Endothelial cell of umbilical vein (primary cell): ENCODE data around the gene MTCL1. TPM values are rescaled to one million over a fixed set of nuclear protein-coding genes. Genes with fewer than 3 reads are reported as not detected.
"Not testable (repeated sequence)": the region's sequence is repeated elsewhere in the genome, so short reads cannot be mapped to it uniquely, and the experiment has no call there.

Source experiments
- BruUV-seq: library from RNA; stranded (reverse); fragments of 400-500 nt; replicated peaks from 2 replicates; lab custom pipeline; 2021; lab: Mats Ljungman, UMichigan
- CTCF ChIA-PET: fragments of 300-600, 350-600 bp; sonication (Branson Sonifier 250); formaldehyde crosslinking; loops from one replicate; lab custom pipeline; 2021; ENCODE audit warnings: antibody characterized with exemption, inconsistent platforms; lab: Charles Lee
- POLR2A ChIA-PET: fragments of 300-600, 350-600 bp; sonication (Branson Sonifier 250); formaldehyde crosslinking; loops from one replicate; lab custom pipeline; 2021; ENCODE audit warnings: antibody characterized with exemption, inconsistent platforms; lab: Charles Lee
- DNase-seq: peaks from one replicate; pipeline ENCODE4 v3.0.0-alpha.2; 2011; ENCODE audit warnings: low read depth, low spot score
- FAIRE-seq: peaks from 2 replicates; lab custom pipeline; 2011; peaks lifted over from hg19 to GRCh38; lab: Jason Lieb, UNC
- H2AFZ ChIP-seq: 2 replicates; pipeline ENCODE4 v1.6.0; 2012; ENCODE audit warnings: low read depth, low read length, control low read depth, inconsistent platforms
- H3K27ac ChIP-seq: 2 replicates; pipeline ENCODE4 v1.5.1; 2011; ENCODE audit warnings: low read depth, mild to moderate bottlenecking, control low read depth, low read length, moderate library complexity; ENCODE audit not compliant: insufficient read depth
- H3K27me3 ChIP-seq, 2 experiments: 2 replicates each; pipeline versions ENCODE4 v1.6.0 to v1.6.1; 2011; ENCODE audit warnings: low read length in 2 of 2, mixed read lengths in 1 of 2; ENCODE audit not compliant: control insufficient read depth in 2 of 2, insufficient read depth in 2 of 2
- H3K36me3 ChIP-seq, 2 experiments: 2 replicates in 1 of 2; 3 replicates in 1 of 2; pipeline ENCODE4 v1.5.1; 2011; ENCODE audit warnings: low read length in 2 of 2, mild to moderate bottlenecking in 1 of 2, moderate library complexity in 1 of 2; ENCODE audit not compliant: control insufficient read depth in 2 of 2, insufficient read depth in 2 of 2; ENCODE audit errors: extremely low read depth in 1 of 2
- H3K4me1 ChIP-seq: 3 replicates; pipeline ENCODE4 v1.5.1; 2011; ENCODE audit warnings: mild to moderate bottlenecking, low read length; ENCODE audit not compliant: control insufficient read depth, insufficient read depth; ENCODE audit errors: extremely low read depth
- H3K4me2 ChIP-seq: 2 replicates; pipeline ENCODE4 v1.6.1; 2011; ENCODE audit warnings: low read length, control low read depth, mixed read lengths; ENCODE audit not compliant: insufficient read depth
- H3K4me3 ChIP-seq, 3 experiments: fragments of 200-600 bp in 1 of 3; sonication (generic), shearing (Covaris generic) in 1 of 3; replicated peaks in 1 of 3; 2 replicates each; pipeline ENCODE4 v1.5.1; 2011 to 2016; ENCODE audit warnings: control low read depth in 3 of 3, low read length in 3 of 3, mild to moderate bottlenecking in 2 of 3, inconsistent platforms in 1 of 3, low read depth in 1 of 3, moderate library complexity in 1 of 3; ENCODE audit not compliant: insufficient read depth in 1 of 3
- H3K79me2 ChIP-seq: 2 replicates; pipeline ENCODE4 v1.6.0; 2012; ENCODE audit warnings: low read length, inconsistent platforms; ENCODE audit not compliant: control insufficient read depth, insufficient read depth
- H3K9ac ChIP-seq: replicated peaks from 2 replicates; pipeline ENCODE3; 2011; ENCODE audit warnings: low read length, control low read depth; ENCODE audit not compliant: insufficient read depth; ENCODE audit errors: extremely low read depth
- H3K9me1 ChIP-seq: replicated peaks from 3 replicates; pipeline ENCODE4 v1.6.0; 2011; ENCODE audit warnings: mild to moderate bottlenecking, low read length; ENCODE audit not compliant: control insufficient read depth, insufficient read depth; ENCODE audit errors: extremely low read depth
- H3K9me3 ChIP-seq: replicated peaks from 2 replicates; pipeline ENCODE4 v1.5.1; 2012; ENCODE audit warnings: low read length, inconsistent platforms; ENCODE audit not compliant: control insufficient read depth, insufficient read depth
- H4K20me1 ChIP-seq: replicated peaks from 2 replicates; pipeline ENCODE3; 2011; ENCODE audit warnings: mild to moderate bottlenecking, low read length; ENCODE audit not compliant: control insufficient read depth, insufficient read depth; ENCODE audit errors: extremely low read depth
- CTCF ChIP-seq, 2 donors: IDR thresholded peaks; 1 replicate in 1 of 2; 2 replicates in 1 of 2; pipeline ENCODE4 v1.5.1; 2011; ENCODE audit warnings: low read length in 2 of 2, mild to moderate bottlenecking in 2 of 2, moderate library complexity in 2 of 2, control low read depth in 1 of 2, inconsistent platforms in 1 of 2, low read depth in 1 of 2; ENCODE audit not compliant: insufficient read depth in 1 of 2; ENCODE audit errors: extremely low read depth in 1 of 2
- EZH2 ChIP-seq: IDR thresholded peaks from 2 replicates; pipeline ENCODE4 v1.6.1; 2012; ENCODE audit warnings: borderline replicate concordance, low read depth, mild to moderate bottlenecking, moderate library complexity, low read length, inconsistent platforms; ENCODE audit not compliant: severe bottlenecking
- FOS ChIP-seq: IDR thresholded peaks from 2 replicates; pipeline ENCODE4 v1.6.1; 2011; ENCODE audit warnings: mild to moderate bottlenecking, low read length, moderate library complexity, borderline replicate concordance; ENCODE audit not compliant: insufficient read depth
- GATA2 ChIP-seq: IDR thresholded peaks from 2 replicates; pipeline ENCODE4 v1.7.0; 2011; ENCODE audit warnings: low read depth, mild to moderate bottlenecking, moderate library complexity, mixed read lengths, low read length; ENCODE audit not compliant: insufficient read length, insufficient read depth
- JUN ChIP-seq: IDR thresholded peaks from 2 replicates; pipeline ENCODE4 v1.6.1; 2011; ENCODE audit warnings: borderline replicate concordance, low read depth; ENCODE audit not compliant: insufficient read length, insufficient read depth
- MYC ChIP-seq: IDR thresholded peaks from one replicate; pipeline ENCODE4 v1.6.1; 2011; ENCODE audit warnings: mild to moderate bottlenecking, low read depth, low read length
- POLR2A ChIP-seq: IDR thresholded peaks from 2 replicates; pipeline ENCODE4 v1.6.1; 2012; ENCODE audit warnings: low read depth, mild to moderate bottlenecking, control low read depth, low read length
- POLR2AphosphoS5 ChIP-seq: IDR thresholded peaks from 2 replicates; pipeline ENCODE4 v1.6.1; 2012; ENCODE audit warnings: low read depth, mild to moderate bottlenecking, control low read depth, low read length, moderate library complexity; ENCODE audit not compliant: insufficient read depth
- dilution Hi-C: fragments of 300-500 bp; cut with MboI; formaldehyde crosslinking; loops from one replicate; pipeline ENCODE4 v1.15.0; 2019; ENCODE audit warnings: low sequenced_read_pairs; ENCODE audit not compliant: extremely low pct_ligation_motif_present
- intact Hi-C: fragments of 100-400 bp; cut with micrococcal nuclease; formaldehyde crosslinking; loops from one replicate; pipeline ENCODE4 v1.10.0; 2022
- polyA plus RNA-seq, 4 experiments: library from polyadenylated mRNA; depleted of rRNA in 3 of 4; stranded (reverse) in 3 of 4; unstranded in 1 of 4; fragments of >200 nt; gene quantifications; 2 replicates each; pipeline versions ENCODE4 v1.2.1 to v1.2.3, GENCODE V29; 2011 to 2012; ENCODE audit warnings: missing spikeins in 1 of 4
- total RNA-seq: library from RNA; stranded (reverse); gene quantifications from 2 replicates; pipeline ENCODE4 v1.2.3, GENCODE V29; 2021

Gene MTCL1
- total and polyA plus RNA-seq, 2 donors (not counting 3 experiments of a cell fraction or from before 2014, with no cell fraction given) = 11.9 to 75.7 TPM

- Histone ChIP-seq H3K4me1 (no peaks in the 10 kb centered on the region), H3K27me3 (no peaks in the 10 kb centered on the region), H3K4me3 (no peak overlapping the region), H3K9ac (no peak overlapping the region), H3K79me2 (peaks cover 13% of the 10 kb centered on the region), H2AFZ (no peak overlapping the region), H3K4me2 (no peak overlapping the region), H3K27ac (no peak overlapping the region), H3K9me3 (no peaks in the 10 kb centered on the region), H3K9me1 (no peaks in the 10 kb centered on the region), H3K36me3 (peaks cover 2 to 11% of the 10 kb centered on the region in 2 experiments), H4K20me1 (no peaks in the 10 kb centered on the region)
- no peak for FAIRE-seq
- no peak for DNase-seq
- intact Hi-C loops = no loop called here
- BruUV-seq = no TSS peak
- dilution Hi-C loops = no loop called here
- POLR2A ChIA-PET = no interaction called here
- no peak for TF ChIP-seq FOS
- no peak for TF ChIP-seq GATA2
- TF ChIP-seq JUN = no peak
- no peak for TF ChIP-seq CTCF (IDR thresholded peaks at IDR 0.05; ENCODE audit: extremely low read depth in 1 of 2, insufficient read depth in 1 of 2, low read depth in 1 of 2, low read length in 2 of 2)
- no peak for TF ChIP-seq POLR2AphosphoS5
- no peak for TF ChIP-seq EZH2
- no peak for TF ChIP-seq MYC
- no peak for TF ChIP-seq POLR2A
- CTCF ChIA-PET = interaction anchor here (1.7 kb wide), 1 partner anchor 15 kb away, joined by 3 read pairs; no protein-coding TSS in a partner anchor
These were observed 55.6 kb downstream of the MTCL1 start for GRCh38 chr18:8760984-8761383.

DNA sequence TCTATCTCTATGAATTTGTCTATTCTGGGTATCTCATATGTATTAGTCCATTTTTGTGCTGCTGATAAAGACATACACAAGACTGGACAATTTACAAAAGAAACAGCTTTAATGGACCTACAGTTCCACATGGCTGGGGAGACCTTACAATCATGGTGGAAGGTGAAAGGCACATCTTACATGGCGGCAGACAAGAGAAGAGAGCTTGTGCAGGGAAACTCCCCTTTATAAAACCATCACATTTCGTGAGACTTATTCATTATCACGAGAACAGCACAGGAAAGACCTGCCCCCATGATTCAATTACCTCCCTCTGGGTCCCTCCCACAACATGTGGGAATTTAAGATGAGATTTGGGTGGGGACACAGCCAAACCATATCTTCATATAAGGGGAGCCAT lies 56.2 kb downstream of the MTCL1 start:
- H3K9ac ChIP-seq, dilution Hi-C loops, H3K9me1 ChIP-seq, H3K4me1 ChIP-seq, FAIRE-seq, BruUV-seq, H2AFZ ChIP-seq, H4K20me1 ChIP-seq, intact Hi-C loops, H3K4me2 ChIP-seq, H3K27ac ChIP-seq, POLR2A ChIA-PET, H3K9me3 ChIP-seq, H3K4me3 ChIP-seq, DNase-seq, H3K27me3 ChIP-seq: not testable (repeated sequence)
- Histone ChIP-seq H3K36me3 (peaks cover 2 to 11% of the 10 kb centered on the region in 2 experiments), H3K79me2 (peaks cover 12% of the 10 kb centered on the region)
- CTCF ChIA-PET = interaction anchor here (0.7 kb wide), 1 partner anchor 34 kb away, joined by 4 read pairs; no protein-coding TSS in a partner anchor
